ENCODE results near the gene DLX1.

DLX1 gene

GRCh38 chr2:172102391-172103359, 17.4 kb downstream of the DLX1 start, which contains the start of gene DLX2:
DLX2 (minus strand) TSS chr2:172102900; CDS start chr2:172102538, 362 bp downstream.
- H3K36me3 ChIP-seq (ENCODE audit: control insufficient read depth in 1 of 2, insufficient read depth in 2 of 2, low read length in 2 of 2), result no peaks in the 10 kb centered on the region
- H3K4me3 ChIP-seq (ENCODE audit: low read depth in 1 of 2, low read length in 2 of 2), result peak within 1 kb of the TSS; percentile 57 to 59
- peaks cover 0 to 70% of the 10 kb centered on the region in 2 donors for H3K4me1 ChIP-seq (ENCODE audit: control insufficient read depth in 1 of 2, insufficient read depth in 2 of 2, low read length in 2 of 2)
- peaks cover 91% of the 10 kb centered on the region for H3K27me3 ChIP-seq (ENCODE audit: low read depth, low read length)
- H3K9me3 ChIP-seq (ENCODE audit: control insufficient read depth in 1 of 2, low read length in 2 of 2), result no peaks in the 10 kb centered on the region
- no peak within 1 kb of the TSS for H3K27ac ChIP-seq (ENCODE audit: low read length)

- Histone ChIP-seq H3K9me3 (ENCODE audit: control insufficient read depth in 1 of 2, low read length in 2 of 2) (no peaks in the 10 kb centered on the region), H3K27me3 (ENCODE audit: low read depth, low read length) (peaks cover 91% of the 10 kb centered on the region), H3K27ac (ENCODE audit: low read length) (no peak overlapping the region), H3K36me3 (ENCODE audit: control insufficient read depth in 1 of 2, insufficient read depth in 2 of 2, low read length in 2 of 2) (no peaks in the 10 kb centered on the region), H3K4me3 (ENCODE audit: low read depth in 1 of 2, low read length in 2 of 2) (peak overlapping the region in 1 of 2 donors; percentile 57), H3K4me1 (ENCODE audit: control insufficient read depth in 1 of 2, insufficient read depth in 2 of 2, low read length in 2 of 2) (peaks cover 0 to 73% of the 10 kb centered on the region in 2 donors)
Measured at GRCh38 chr2:172103471-172104272, 18.4 kb downstream of the DLX1 start.

GRCh38 chr2:172105471-172106107, 20.3 kb downstream of the DLX1 start:
- peaks cover 80% of the 10 kb centered on the region for H3K27me3 ChIP-seq (ENCODE audit: low read depth, low read length)
- H3K4me1 ChIP-seq (ENCODE audit: control insufficient read depth in 1 of 2, insufficient read depth in 2 of 2, low read length in 2 of 2), result peaks cover 0 to 56% of the 10 kb centered on the region in 2 donors
- no peaks in the 10 kb centered on the region for H3K9me3 ChIP-seq (ENCODE audit: control insufficient read depth in 1 of 2, low read length in 2 of 2)
- no peak overlapping the region for H3K27ac ChIP-seq (ENCODE audit: low read length)
- H3K4me3 ChIP-seq (ENCODE audit: low read depth in 1 of 2, low read length in 2 of 2), result no peak overlapping the region
- H3K36me3 ChIP-seq (ENCODE audit: control insufficient read depth in 1 of 2, insufficient read depth in 2 of 2, low read length in 2 of 2), result no peaks in the 10 kb centered on the region

GRCh38 chr2:172106108-172106961, 21.0 kb downstream of the DLX1 start:
- Histone ChIP-seq H3K4me3 (ENCODE audit: low read depth in 1 of 2, low read length in 2 of 2) (peak overlapping the region; percentile 21 to 30), H3K27ac (ENCODE audit: low read length) (no peak overlapping the region), H3K27me3 (ENCODE audit: low read depth, low read length) (peaks cover 73% of the 10 kb centered on the region), H3K36me3 (ENCODE audit: control insufficient read depth in 1 of 2, insufficient read depth in 2 of 2, low read length in 2 of 2) (no peaks in the 10 kb centered on the region), H3K9me3 (ENCODE audit: control insufficient read depth in 1 of 2, low read length in 2 of 2) (no peaks in the 10 kb centered on the region), H3K4me1 (ENCODE audit: control insufficient read depth in 1 of 2, insufficient read depth in 2 of 2, low read length in 2 of 2) (peaks cover 0 to 49% of the 10 kb centered on the region in 2 donors)

GRCh38 chr2:172107690-172108586, 22.6 kb downstream of the DLX1 start:
- Histone ChIP-seq H3K27ac (ENCODE audit: low read length) (no peak overlapping the region), H3K36me3 (ENCODE audit: control insufficient read depth in 1 of 2, insufficient read depth in 2 of 2, low read length in 2 of 2) (no peaks in the 10 kb centered on the region), H3K4me3 (ENCODE audit: low read depth in 1 of 2, low read length in 2 of 2) (peak overlapping the region in 1 of 2 donors; percentile 25), H3K27me3 (ENCODE audit: low read depth, low read length) (peaks cover 58% of the 10 kb centered on the region), H3K9me3 (ENCODE audit: control insufficient read depth in 1 of 2, low read length in 2 of 2) (no peaks in the 10 kb centered on the region), H3K4me1 (ENCODE audit: control insufficient read depth in 1 of 2, insufficient read depth in 2 of 2, low read length in 2 of 2) (peaks cover 0 to 34% of the 10 kb centered on the region in 2 donors)

- H3K36me3 ChIP-seq (ENCODE audit: control insufficient read depth in 1 of 2, insufficient read depth in 2 of 2, low read length in 2 of 2), result no peaks in the 10 kb centered on the region
- H3K4me1 ChIP-seq (ENCODE audit: control insufficient read depth in 1 of 2, insufficient read depth in 2 of 2, low read length in 2 of 2), result peaks cover 0 to 28% of the 10 kb centered on the region in 2 donors
- H3K4me3 ChIP-seq (ENCODE audit: low read depth in 1 of 2, low read length in 2 of 2), result no peak overlapping the region
- H3K27ac ChIP-seq (ENCODE audit: low read length), result no peak overlapping the region
- no peaks in the 10 kb centered on the region for H3K9me3 ChIP-seq (ENCODE audit: control insufficient read depth in 1 of 2, low read length in 2 of 2)
- H3K27me3 ChIP-seq (ENCODE audit: low read depth, low read length), result peaks cover 52% of the 10 kb centered on the region
Measured at GRCh38 chr2:172108587-172108930, 23.3 kb downstream of the DLX1 start.

GRCh38 chr2:172109256-172109987, 24.1 kb downstream of the DLX1 start:
- Histone ChIP-seq H3K36me3 (ENCODE audit: control insufficient read depth in 1 of 2, insufficient read depth in 2 of 2, low read length in 2 of 2) (no peaks in the 10 kb centered on the region), H3K9me3 (ENCODE audit: control insufficient read depth in 1 of 2, low read length in 2 of 2) (no peaks in the 10 kb centered on the region), H3K27me3 (ENCODE audit: low read depth, low read length) (peaks cover 43% of the 10 kb centered on the region), H3K4me1 (ENCODE audit: control insufficient read depth in 1 of 2, insufficient read depth in 2 of 2, low read length in 2 of 2) (peaks cover 0 to 22% of the 10 kb centered on the region in 2 donors), H3K4me3 (ENCODE audit: low read depth in 1 of 2, low read length in 2 of 2) (no peak overlapping the region), H3K27ac (ENCODE audit: low read length) (no peak overlapping the region)

GRCh38 chr2:172109988-172110811, 24.9 kb downstream of the DLX1 start:
- H3K27me3 ChIP-seq (ENCODE audit: low read depth, low read length), result peaks cover 38% of the 10 kb centered on the region
- H3K4me3 ChIP-seq (ENCODE audit: low read depth in 1 of 2, low read length in 2 of 2), result no peak overlapping the region
- H3K27ac ChIP-seq (ENCODE audit: low read length), result no peak overlapping the region
- no peaks in the 10 kb centered on the region for H3K9me3 ChIP-seq (ENCODE audit: control insufficient read depth in 1 of 2, low read length in 2 of 2)
- H3K36me3 ChIP-seq (ENCODE audit: control insufficient read depth in 1 of 2, insufficient read depth in 2 of 2, low read length in 2 of 2), result no peaks in the 10 kb centered on the region
- H3K4me1 ChIP-seq (ENCODE audit: control insufficient read depth in 1 of 2, insufficient read depth in 2 of 2, low read length in 2 of 2), result peaks cover 0 to 22% of the 10 kb centered on the region in 2 donors

GRCh38 chr2:172113617-172114016, 28.3 kb downstream of the DLX1 start:
- H3K4me1 ChIP-seq (ENCODE audit: control insufficient read depth in 1 of 2, insufficient read depth in 2 of 2, low read length in 2 of 2), result no peaks in the 10 kb centered on the region
- no peaks in the 10 kb centered on the region for H3K36me3 ChIP-seq (ENCODE audit: control insufficient read depth in 1 of 2, insufficient read depth in 2 of 2, low read length in 2 of 2)
- no peaks in the 10 kb centered on the region for H3K9me3 ChIP-seq (ENCODE audit: control insufficient read depth in 1 of 2, low read length in 2 of 2)
- peaks cover 8% of the 10 kb centered on the region for H3K27me3 ChIP-seq (ENCODE audit: low read depth, low read length)
- no peak overlapping the region for H3K27ac ChIP-seq (ENCODE audit: low read length)
- no peak overlapping the region for H3K4me3 ChIP-seq (ENCODE audit: low read depth in 1 of 2, low read length in 2 of 2)

All from muscle layer of duodenum (tissue), 2 donors.